GM23338 (cell line): ENCODE data around the gene CPEB3.

Source experiments
- CREB1 ChIP-seq: fragments of 250-450 bp; sonication (Bioruptor Pico); IDR thresholded peaks from 2 replicates; pipeline ENCODE4 v1.5.0; 2020; ENCODE audit warnings: low read depth, mild to moderate bottlenecking, moderate library complexity
- EZH2 ChIP-seq: fragments of 200-600 bp; sonication (generic); IDR thresholded peaks from one replicate; pipeline ENCODE4 v1.8.0; 2017; ENCODE audit warnings: antibody characterized with exemption, mild to moderate bottlenecking, low read depth; ENCODE audit not compliant: unreplicated experiment
- EZH2phosphoT487 ChIP-seq: fragments of 200-600 bp; sonication (generic); IDR thresholded peaks from one replicate; pipeline ENCODE4 v1.8.1; 2018; ENCODE audit warnings: antibody characterized with exemption; ENCODE audit not compliant: unreplicated experiment
- POLR2AphosphoS5 ChIP-seq: IDR thresholded peaks from 2 replicates; pipeline ENCODE4 v1.6.1; 2016; ENCODE audit warnings: antibody characterized with exemption, low read depth
- TF ChIP-seq, protein P1 (sequence below), 2 experiments: fragments of 200-600 bp in 1 of 2; sonication (generic) in 1 of 2; conservative IDR thresholded peaks; 2 replicates each; pipeline versions ENCODE4 v1.5.1 to v1.6.1; 2016 to 2017; ENCODE audit warnings: antibody characterized with exemption in 2 of 2, low read depth in 2 of 2, mild to moderate bottlenecking in 2 of 2, moderate library complexity in 1 of 2
- TF ChIP-seq, protein P2 (sequence below): IDR thresholded peaks from one replicate; pipeline ENCODE4 v1.6.1; 2018; ENCODE audit warnings: antibody characterized with exemption; ENCODE audit not compliant: unreplicated experiment

DNA sequence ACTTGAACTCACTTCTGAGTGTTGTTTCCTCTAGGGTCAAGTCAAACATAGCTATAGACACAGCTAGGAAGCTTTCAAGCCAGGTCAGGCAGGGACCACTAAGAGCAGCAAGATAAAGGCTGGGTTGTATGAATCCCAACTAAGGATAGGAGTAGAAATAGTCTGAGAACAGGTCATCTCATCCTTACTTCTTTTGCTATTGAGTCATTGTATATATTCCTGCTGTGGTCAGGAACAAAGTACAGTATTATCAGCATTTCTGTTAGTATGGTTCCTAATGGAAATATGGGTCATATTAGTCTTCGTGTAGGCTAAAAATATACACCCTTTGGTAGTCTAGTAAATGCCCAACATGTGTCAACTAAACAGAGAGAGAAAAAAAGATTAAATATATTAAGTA, 222.0 kb downstream of the CPEB3 start:
- TF ChIP-seq, protein P1, sequence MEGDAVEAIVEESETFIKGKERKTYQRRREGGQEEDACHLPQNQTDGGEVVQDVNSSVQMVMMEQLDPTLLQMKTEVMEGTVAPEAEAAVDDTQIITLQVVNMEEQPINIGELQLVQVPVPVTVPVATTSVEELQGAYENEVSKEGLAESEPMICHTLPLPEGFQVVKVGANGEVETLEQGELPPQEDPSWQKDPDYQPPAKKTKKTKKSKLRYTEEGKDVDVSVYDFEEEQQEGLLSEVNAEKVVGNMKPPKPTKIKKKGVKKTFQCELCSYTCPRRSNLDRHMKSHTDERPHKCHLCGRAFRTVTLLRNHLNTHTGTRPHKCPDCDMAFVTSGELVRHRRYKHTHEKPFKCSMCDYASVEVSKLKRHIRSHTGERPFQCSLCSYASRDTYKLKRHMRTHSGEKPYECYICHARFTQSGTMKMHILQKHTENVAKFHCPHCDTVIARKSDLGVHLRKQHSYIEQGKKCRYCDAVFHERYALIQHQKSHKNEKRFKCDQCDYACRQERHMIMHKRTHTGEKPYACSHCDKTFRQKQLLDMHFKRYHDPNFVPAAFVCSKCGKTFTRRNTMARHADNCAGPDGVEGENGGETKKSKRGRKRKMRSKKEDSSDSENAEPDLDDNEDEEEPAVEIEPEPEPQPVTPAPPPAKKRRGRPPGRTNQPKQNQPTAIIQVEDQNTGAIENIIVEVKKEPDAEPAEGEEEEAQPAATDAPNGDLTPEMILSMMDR (conservative IDR thresholded peaks at IDR 0.05; ENCODE audit: low read depth in 2 of 2), result no peak
- TF ChIP-seq, protein P2, sequence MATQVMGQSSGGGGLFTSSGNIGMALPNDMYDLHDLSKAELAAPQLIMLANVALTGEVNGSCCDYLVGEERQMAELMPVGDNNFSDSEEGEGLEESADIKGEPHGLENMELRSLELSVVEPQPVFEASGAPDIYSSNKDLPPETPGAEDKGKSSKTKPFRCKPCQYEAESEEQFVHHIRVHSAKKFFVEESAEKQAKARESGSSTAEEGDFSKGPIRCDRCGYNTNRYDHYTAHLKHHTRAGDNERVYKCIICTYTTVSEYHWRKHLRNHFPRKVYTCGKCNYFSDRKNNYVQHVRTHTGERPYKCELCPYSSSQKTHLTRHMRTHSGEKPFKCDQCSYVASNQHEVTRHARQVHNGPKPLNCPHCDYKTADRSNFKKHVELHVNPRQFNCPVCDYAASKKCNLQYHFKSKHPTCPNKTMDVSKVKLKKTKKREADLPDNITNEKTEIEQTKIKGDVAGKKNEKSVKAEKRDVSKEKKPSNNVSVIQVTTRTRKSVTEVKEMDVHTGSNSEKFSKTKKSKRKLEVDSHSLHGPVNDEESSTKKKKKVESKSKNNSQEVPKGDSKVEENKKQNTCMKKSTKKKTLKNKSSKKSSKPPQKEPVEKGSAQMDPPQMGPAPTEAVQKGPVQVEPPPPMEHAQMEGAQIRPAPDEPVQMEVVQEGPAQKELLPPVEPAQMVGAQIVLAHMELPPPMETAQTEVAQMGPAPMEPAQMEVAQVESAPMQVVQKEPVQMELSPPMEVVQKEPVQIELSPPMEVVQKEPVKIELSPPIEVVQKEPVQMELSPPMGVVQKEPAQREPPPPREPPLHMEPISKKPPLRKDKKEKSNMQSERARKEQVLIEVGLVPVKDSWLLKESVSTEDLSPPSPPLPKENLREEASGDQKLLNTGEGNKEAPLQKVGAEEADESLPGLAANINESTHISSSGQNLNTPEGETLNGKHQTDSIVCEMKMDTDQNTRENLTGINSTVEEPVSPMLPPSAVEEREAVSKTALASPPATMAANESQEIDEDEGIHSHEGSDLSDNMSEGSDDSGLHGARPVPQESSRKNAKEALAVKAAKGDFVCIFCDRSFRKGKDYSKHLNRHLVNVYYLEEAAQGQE, result no peak
- TF ChIP-seq POLR2AphosphoS5 (no peak), EZH2phosphoT487 (no peak), CREB1 (CRISPR knock-in tag) (no peak), EZH2 (no peak)
